ENCODE measurements around the gene XRCC4. TPM values are rescaled to one million over a fixed set of nuclear protein-coding genes. Genes with fewer than 3 reads are reported as not detected.

The XRCC4 gene
- total RNA-seq, 1 experiment from 2014 or later: 24.6 TPM

- intact Hi-C loops (cut with micrococcal nuclease): no loop called here
- DNase-seq (ENCODE audit: low read depth, low spot score) (no peak), ATAC-seq (no peak)
- no peaks in the 10 kb centered on the region for H3K9me2 ChIP-seq (ENCODE audit: insufficient read depth)
- ChIA-PET CTCF (no interaction called here), RAD21 (ENCODE audit: low non-redundant PET in 1 of 2, low total read pairs in 2 of 2, uncharacterized antibody in 2 of 2, unreplicated experiment in 2 of 2) (no interaction called here), POLR2A (no interaction called here)
- no peaks in the 10 kb centered on the region for H3K27me3 ChIP-seq (ENCODE audit: insufficient read depth, low read length)
- no peaks in the 10 kb centered on the region for H4K20me1 ChIP-seq (ENCODE audit: insufficient read depth)
- H3K4me1 ChIP-seq (ENCODE audit: control insufficient read depth in 1 of 2, insufficient read depth in 2 of 2, low read length in 2 of 2): no peaks in the 10 kb centered on the region
- H3K9me3 ChIP-seq (ENCODE audit: control insufficient read depth in 1 of 2, insufficient read depth in 1 of 2, low read depth in 1 of 2, low read length in 2 of 2): no peaks in the 10 kb centered on the region
- no TSS peak for BruUV-seq (replicated peaks)
- TF ChIP-seq ELF1 (IDR thresholded peaks at IDR 0.05; ENCODE audit: borderline replicate concordance, low read depth): no peak
- no peak for TF ChIP-seq EZH2phosphoT487 (IDR thresholded peaks at IDR 0.05; ENCODE audit: borderline replicate concordance)
- TF ChIP-seq FOSL1 (IDR thresholded peaks at IDR 0.05; ENCODE audit: low read depth): no peak
- no peak for TF ChIP-seq MAX (IDR thresholded peaks at IDR 0.05)
- no peak for TF ChIP-seq JUND (IDR thresholded peaks at IDR 0.05)
- no peak for TF ChIP-seq YY1 (IDR thresholded peaks at IDR 0.05; ENCODE audit: extremely low read depth, insufficient replicate concordance, low read depth, low read length)
- TF ChIP-seq ZFX (IDR thresholded peaks at IDR 0.05): no peak
- TF ChIP-seq EZH2 (IDR thresholded peaks at IDR 0.05): no peak
- TF ChIP-seq EGR1 (IDR thresholded peaks at IDR 0.05; ENCODE audit: low read depth): no peak
- TF ChIP-seq POLR2A (IDR thresholded peaks at IDR 0.05; ENCODE audit: borderline replicate concordance, extremely low read depth, insufficient read depth, insufficient read length): no peak
- no peak for TF ChIP-seq ZBTB33 (IDR thresholded peaks at IDR 0.05; ENCODE audit: extremely low read depth, insufficient replicate concordance, low read length)
- H3K4me3 ChIP-seq (replicated peaks in 1 of 2; ENCODE audit: low read depth in 1 of 2, low read length in 2 of 2): no peak overlapping the region
- no peak overlapping the region for H2AFZ ChIP-seq (ENCODE audit: low read depth, low read length, poor library complexity, severe bottlenecking)
- H3K9ac ChIP-seq (ENCODE audit: low read length): no peak overlapping the region
- no peak overlapping the region for H3K27ac ChIP-seq (ENCODE audit: low read depth, low read length)
- H3K36me3 ChIP-seq (ENCODE audit: control insufficient read depth in 1 of 2, insufficient read depth in 2 of 2, low read length in 2 of 2): no peaks in the 10 kb centered on the region
- no peak overlapping the region for H3K4me2 ChIP-seq (ENCODE audit: low read length)
- no peaks in the 10 kb centered on the region for H3K79me2 ChIP-seq (ENCODE audit: insufficient read depth, low read length)
Observed at GRCh38 chr5:83167538-83167937, 90.2 kb downstream of the XRCC4 start.
